Upper lobe of left lung (tissue), 4 donors: ENCODE measurements around the gene REXO4.

Source experiments
- POLR2A ChIP-seq, 4 donors: fragments of 450-650 bp; IDR thresholded peaks; one replicate each; pipeline ENCODE4 v1.5.1; 2016 to 2017; ENCODE audit warnings: antibody characterized with exemption in 4 of 4, mild to moderate bottlenecking in 2 of 4
- TF ChIP-seq, protein P1 (sequence below), 6 experiments: fragments of 450-650 bp in 4 of 6; fragments of 200-600 bp in 2 of 6; sonication (generic) in 2 of 6; IDR thresholded peaks; one replicate each; pipeline ENCODE4 v1.5.1; 2016 to 2019; ENCODE audit warnings: antibody characterized with exemption in 6 of 6

DNA sequence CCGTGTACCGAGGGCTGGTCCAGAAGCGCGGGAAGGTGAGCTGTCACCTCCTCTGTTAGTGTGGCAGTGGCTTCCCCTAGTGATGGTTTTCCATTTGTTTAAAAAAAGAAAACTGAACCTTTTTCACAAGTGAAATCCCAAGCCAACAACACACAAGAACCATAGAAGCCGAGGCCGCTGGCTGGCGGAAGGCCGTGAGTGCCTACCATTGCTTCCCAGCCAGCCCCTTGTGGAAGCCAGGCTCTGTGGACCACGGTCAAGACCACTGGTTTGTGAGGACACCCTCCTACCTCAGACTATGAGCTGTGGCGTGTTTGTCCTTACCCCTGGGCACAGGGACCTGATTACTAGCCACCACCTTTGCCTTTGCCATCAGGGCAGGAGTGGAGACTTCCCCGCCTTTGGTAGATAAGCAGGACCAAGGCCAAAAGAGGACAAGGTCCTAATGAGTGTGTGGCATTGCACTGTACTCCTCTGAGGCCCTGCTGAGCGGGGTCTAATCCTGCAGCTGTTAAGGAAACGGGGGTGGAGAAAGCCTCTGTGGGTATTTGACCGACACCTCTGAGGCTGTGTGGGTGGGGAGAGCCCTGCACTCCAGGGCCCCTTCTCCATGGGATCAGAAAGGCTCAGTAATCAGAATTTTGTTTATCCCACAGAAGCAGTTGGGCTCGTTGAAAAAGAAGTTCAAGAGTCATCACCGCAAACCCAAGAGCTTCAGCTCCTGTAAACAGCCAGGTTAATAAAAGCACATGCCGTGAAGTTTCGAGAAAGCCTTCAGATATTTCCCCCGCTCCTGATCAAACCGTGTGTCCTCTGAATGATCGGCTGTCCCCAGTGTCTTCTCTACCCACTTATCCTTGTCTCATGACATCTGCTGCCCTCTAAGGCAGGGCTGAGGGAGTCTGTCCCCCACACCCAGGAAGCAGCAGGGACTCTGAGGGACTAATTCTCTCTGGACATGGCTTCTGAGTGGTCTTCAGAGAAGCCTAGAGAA lies 57.1 kb downstream of the REXO4 start:
- TF ChIP-seq, protein P1, sequence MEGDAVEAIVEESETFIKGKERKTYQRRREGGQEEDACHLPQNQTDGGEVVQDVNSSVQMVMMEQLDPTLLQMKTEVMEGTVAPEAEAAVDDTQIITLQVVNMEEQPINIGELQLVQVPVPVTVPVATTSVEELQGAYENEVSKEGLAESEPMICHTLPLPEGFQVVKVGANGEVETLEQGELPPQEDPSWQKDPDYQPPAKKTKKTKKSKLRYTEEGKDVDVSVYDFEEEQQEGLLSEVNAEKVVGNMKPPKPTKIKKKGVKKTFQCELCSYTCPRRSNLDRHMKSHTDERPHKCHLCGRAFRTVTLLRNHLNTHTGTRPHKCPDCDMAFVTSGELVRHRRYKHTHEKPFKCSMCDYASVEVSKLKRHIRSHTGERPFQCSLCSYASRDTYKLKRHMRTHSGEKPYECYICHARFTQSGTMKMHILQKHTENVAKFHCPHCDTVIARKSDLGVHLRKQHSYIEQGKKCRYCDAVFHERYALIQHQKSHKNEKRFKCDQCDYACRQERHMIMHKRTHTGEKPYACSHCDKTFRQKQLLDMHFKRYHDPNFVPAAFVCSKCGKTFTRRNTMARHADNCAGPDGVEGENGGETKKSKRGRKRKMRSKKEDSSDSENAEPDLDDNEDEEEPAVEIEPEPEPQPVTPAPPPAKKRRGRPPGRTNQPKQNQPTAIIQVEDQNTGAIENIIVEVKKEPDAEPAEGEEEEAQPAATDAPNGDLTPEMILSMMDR (IDR thresholded peaks at IDR 0.05) = no peak
- TF ChIP-seq POLR2A (IDR thresholded peaks at IDR 0.05) = no peak
